PFSK-1 (cell line): ENCODE results near the gene USH1C.

Experiments
- FOXP2 ChIP-seq: optimal IDR thresholded peaks from 2 replicates; pipeline ENCODE3; 2011; ENCODE audit warnings: borderline replicate concordance, control low read depth, inconsistent platforms; ENCODE audit not compliant: insufficient read depth; ENCODE audit errors: extremely low read length, extremely low read depth
- POLR2AphosphoS5 ChIP-seq: IDR thresholded peaks from 2 replicates; pipeline ENCODE4 v1.6.1; 2012; ENCODE audit warnings: low read depth, mild to moderate bottlenecking, control low read depth, low read length, moderate library complexity
- REST ChIP-seq, 2 experiments: IDR thresholded peaks; 2 replicates each; pipeline versions ENCODE4 v1.6.1 to v1.8.0; 2011 to 2012; ENCODE audit warnings: low read depth in 2 of 2, low read length in 2 of 2, control low read depth in 1 of 2, inconsistent platforms in 1 of 2, mild to moderate bottlenecking in 1 of 2, moderate library complexity in 1 of 2; ENCODE audit not compliant: insufficient read depth in 1 of 2
- SIN3A ChIP-seq: IDR thresholded peaks from 2 replicates; pipeline ENCODE4 v1.6.1; 2012; ENCODE audit warnings: mild to moderate bottlenecking, low read length, moderate library complexity, borderline replicate concordance; ENCODE audit not compliant: insufficient read depth
- TAF1 ChIP-seq: IDR thresholded peaks from 2 replicates; pipeline ENCODE4 v1.6.1; 2012; ENCODE audit warnings: low read length, control low read depth, borderline replicate concordance; ENCODE audit not compliant: insufficient read depth

The USH1C gene

GRCh38 chr11:17563231-17563646 is 19.0 kb upstream of the USH1C start:
- TF ChIP-seq TAF1: no peak
- no peak for TF ChIP-seq SIN3A
- no peak for TF ChIP-seq FOXP2
- no peak for TF ChIP-seq POLR2AphosphoS5
- no peak for TF ChIP-seq REST (IDR thresholded peaks at IDR 0.05; ENCODE audit: insufficient read depth in 1 of 2, low read depth in 2 of 2, low read length in 2 of 2)

DNA sequence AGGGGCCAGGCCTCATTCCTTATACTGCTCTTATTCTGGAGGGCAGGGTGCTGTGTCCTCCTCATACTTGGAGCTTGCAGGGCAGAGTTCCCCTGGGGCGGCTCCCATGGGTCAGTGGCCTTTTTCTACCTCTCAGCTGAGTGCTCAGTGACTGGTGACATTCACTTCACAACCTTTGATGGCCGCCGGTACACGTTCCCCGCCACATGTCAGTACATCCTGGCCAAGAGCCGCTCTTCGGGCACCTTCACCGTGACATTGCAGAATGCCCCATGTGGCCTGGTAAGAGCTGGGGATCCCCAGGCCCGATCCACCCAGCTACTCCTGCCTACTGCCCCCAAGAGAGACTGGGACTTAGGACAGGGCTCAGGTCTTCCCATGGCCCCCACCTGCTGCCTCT is 17.3 kb upstream of the USH1C start:
- TF ChIP-seq REST (IDR thresholded peaks at IDR 0.05; ENCODE audit: insufficient read depth in 1 of 2, low read depth in 2 of 2, low read length in 2 of 2) (no peak), POLR2AphosphoS5 (no peak), SIN3A (no peak), TAF1 (no peak), FOXP2 (no peak)

DNA sequence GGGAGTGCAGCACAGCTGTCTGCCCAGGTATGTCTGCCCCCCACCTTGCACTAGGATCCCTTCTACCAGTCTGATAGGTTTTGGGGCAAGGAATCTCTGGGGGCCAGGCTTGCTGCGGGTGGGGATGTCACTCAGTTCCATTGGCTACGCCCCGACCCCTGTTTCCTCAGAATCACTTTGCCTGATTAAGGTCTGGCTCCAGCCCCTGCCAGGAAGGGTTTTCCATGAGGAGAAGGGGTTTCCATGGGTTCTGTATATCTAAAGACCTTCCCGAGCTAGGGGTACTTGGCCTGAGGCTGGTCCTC is 16.8 kb upstream of the USH1C start:
- TF ChIP-seq POLR2AphosphoS5: no peak
- TF ChIP-seq FOXP2: no peak
- TF ChIP-seq TAF1: no peak
- TF ChIP-seq REST (IDR thresholded peaks at IDR 0.05; ENCODE audit: insufficient read depth in 1 of 2, low read depth in 2 of 2, low read length in 2 of 2): no peak
- TF ChIP-seq SIN3A: no peak

DNA sequence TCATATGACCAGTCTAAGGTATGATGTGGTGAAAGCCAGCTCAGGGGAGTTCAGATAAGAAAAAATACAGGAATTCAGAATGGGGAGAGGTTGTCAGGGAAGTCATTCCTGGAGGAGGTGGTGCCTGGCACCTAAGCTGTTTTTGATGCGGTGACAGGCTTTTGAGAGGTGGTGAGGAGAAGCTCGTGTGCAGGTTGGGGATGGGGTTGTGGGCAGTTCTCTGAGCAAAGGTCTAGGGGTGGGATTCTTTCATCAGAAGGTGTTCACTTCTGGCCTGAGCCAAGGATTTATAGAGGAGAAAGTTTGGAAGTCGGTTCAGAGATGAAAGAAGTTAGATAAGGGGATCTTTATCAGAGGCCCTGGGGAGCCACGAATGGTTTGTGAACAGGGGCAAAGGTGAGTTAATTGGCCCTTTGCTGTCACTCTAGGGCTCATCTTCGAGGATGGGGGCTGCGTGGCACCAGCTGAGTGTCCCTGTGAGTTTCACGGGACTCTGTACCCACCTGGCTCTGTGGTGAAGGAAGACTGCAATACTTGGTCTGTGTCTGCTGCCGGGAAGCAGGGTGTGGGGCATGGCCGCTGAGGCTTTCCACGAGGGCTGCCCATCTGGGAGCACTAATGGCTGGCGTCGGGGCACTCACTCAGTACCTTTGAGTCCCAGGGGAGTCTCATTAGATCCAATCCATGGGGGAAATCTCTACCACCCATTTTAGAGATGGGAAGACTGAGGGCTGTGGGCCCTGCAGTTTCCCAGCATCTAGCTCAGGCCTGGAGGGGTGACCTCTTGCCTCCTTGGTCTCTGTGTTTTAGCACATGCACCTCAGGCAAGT is 16.3 kb upstream of the USH1C start:
- TF ChIP-seq FOXP2: no peak
- TF ChIP-seq TAF1: no peak
- TF ChIP-seq POLR2AphosphoS5: no peak

GRCh38 chr11:17559341-17560087 is 15.3 kb upstream of the USH1C start:
- TF ChIP-seq REST (IDR thresholded peaks at IDR 0.05; ENCODE audit: insufficient read depth in 1 of 2, low read depth in 2 of 2, low read length in 2 of 2): no peak
- no peak for TF ChIP-seq FOXP2
- no peak for TF ChIP-seq TAF1
